ENCODE data around the gene ZNF423. TPM values are rescaled to one million over a fixed set of nuclear protein-coding genes. Genes with fewer than 3 reads are reported as not detected.

Gene ZNF423
- total RNA-seq, 1 experiment from 2014 or later: 0.49 TPM

DNA sequence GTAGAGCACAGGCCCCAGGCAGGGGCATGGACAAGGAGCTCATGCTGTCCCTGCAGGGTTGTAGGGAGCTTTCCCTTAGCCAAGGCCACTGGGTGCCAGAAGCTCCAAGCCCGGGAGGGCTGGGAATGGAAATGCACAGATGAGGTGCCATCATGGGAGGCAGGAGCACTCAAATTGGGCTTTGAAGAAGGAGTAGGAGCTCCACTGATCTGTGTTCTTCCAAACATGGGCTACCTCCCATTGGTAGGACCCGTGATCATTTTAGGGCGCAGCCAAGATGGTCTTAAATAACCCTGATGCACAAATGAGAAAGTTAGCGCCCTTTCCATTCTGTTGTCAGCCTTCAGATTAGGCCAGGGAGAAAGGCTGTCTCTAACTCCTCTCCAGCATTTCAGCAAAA lies 201.5 kb downstream of the ZNF423 start:
- H3K36me3 ChIP-seq (ENCODE audit: control insufficient read depth, insufficient read depth, low read length): no peaks in the 10 kb centered on the region
- intact Hi-C loops (cut with micrococcal nuclease; ENCODE audit: unreplicated experiment) (no loop called here), in situ Hi-C loops (cut with HindIII; ENCODE audit: low pct_unique_long_range_greater_than_20kb, low sequenced_read_pairs) (no loop called here)
- no TSS peak for BruUV-seq (replicated peaks)
- no peak for DNase-seq (ENCODE audit: low read depth, low spot score)
- ATAC-seq: no peak
- H3K27ac ChIP-seq (ENCODE audit: low read length): no peak overlapping the region
- TF ChIP-seq SIN3A (IDR thresholded peaks at IDR 0.05; ENCODE audit: borderline replicate concordance, insufficient read depth, low read depth, low read length) (no peak), TCF7L2 (IDR thresholded peaks at IDR 0.05; ENCODE audit: low read depth, low read length) (no peak), POLR2AphosphoS5 (IDR thresholded peaks at IDR 0.05; ENCODE audit: low read depth, low read length) (no peak)
- TF ChIP-seq, protein P1, sequence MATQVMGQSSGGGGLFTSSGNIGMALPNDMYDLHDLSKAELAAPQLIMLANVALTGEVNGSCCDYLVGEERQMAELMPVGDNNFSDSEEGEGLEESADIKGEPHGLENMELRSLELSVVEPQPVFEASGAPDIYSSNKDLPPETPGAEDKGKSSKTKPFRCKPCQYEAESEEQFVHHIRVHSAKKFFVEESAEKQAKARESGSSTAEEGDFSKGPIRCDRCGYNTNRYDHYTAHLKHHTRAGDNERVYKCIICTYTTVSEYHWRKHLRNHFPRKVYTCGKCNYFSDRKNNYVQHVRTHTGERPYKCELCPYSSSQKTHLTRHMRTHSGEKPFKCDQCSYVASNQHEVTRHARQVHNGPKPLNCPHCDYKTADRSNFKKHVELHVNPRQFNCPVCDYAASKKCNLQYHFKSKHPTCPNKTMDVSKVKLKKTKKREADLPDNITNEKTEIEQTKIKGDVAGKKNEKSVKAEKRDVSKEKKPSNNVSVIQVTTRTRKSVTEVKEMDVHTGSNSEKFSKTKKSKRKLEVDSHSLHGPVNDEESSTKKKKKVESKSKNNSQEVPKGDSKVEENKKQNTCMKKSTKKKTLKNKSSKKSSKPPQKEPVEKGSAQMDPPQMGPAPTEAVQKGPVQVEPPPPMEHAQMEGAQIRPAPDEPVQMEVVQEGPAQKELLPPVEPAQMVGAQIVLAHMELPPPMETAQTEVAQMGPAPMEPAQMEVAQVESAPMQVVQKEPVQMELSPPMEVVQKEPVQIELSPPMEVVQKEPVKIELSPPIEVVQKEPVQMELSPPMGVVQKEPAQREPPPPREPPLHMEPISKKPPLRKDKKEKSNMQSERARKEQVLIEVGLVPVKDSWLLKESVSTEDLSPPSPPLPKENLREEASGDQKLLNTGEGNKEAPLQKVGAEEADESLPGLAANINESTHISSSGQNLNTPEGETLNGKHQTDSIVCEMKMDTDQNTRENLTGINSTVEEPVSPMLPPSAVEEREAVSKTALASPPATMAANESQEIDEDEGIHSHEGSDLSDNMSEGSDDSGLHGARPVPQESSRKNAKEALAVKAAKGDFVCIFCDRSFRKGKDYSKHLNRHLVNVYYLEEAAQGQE (IDR thresholded peaks at IDR 0.05; ENCODE audit: insufficient read depth in 1 of 2, low read depth in 2 of 2, low read length in 1 of 2): no peak
- TF ChIP-seq, protein P2, sequence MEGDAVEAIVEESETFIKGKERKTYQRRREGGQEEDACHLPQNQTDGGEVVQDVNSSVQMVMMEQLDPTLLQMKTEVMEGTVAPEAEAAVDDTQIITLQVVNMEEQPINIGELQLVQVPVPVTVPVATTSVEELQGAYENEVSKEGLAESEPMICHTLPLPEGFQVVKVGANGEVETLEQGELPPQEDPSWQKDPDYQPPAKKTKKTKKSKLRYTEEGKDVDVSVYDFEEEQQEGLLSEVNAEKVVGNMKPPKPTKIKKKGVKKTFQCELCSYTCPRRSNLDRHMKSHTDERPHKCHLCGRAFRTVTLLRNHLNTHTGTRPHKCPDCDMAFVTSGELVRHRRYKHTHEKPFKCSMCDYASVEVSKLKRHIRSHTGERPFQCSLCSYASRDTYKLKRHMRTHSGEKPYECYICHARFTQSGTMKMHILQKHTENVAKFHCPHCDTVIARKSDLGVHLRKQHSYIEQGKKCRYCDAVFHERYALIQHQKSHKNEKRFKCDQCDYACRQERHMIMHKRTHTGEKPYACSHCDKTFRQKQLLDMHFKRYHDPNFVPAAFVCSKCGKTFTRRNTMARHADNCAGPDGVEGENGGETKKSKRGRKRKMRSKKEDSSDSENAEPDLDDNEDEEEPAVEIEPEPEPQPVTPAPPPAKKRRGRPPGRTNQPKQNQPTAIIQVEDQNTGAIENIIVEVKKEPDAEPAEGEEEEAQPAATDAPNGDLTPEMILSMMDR (IDR thresholded peaks at IDR 0.05): no peak
- ChIA-PET POLR2A (no interaction called here), CTCF (no interaction called here)
- no peaks in the 10 kb centered on the region for H3K9me3 ChIP-seq (ENCODE audit: control insufficient read depth, insufficient read depth, low read depth, low read length)
- H3K4me3 ChIP-seq (ENCODE audit: low read depth in 2 of 2, low read length in 2 of 2): no peak overlapping the region
- no peaks in the 10 kb centered on the region for H3K27me3 ChIP-seq (ENCODE audit: control insufficient read depth, insufficient read depth, low read length)
- H3K4me1 ChIP-seq (ENCODE audit: control insufficient read depth, insufficient read depth, low read length): no peaks in the 10 kb centered on the region

DNA sequence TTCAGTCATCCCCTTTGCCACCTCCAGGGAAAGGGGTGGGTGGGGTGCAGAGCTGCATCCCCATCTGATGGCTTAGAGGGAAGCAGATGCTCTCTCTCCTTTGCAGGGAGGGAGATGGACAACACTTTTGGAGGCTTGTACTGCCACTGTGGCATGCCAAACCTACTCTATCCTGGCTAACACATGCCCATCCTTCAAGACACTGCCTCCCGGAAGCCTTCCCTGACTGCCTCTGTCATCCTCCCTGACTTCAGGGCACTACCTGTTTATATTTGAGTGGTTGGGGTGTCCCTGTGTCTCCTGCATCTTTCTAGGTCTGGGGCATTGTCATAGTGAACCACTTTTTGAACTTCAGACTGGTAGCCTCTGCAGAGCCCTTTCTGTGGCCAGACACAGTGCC lies 202.3 kb downstream of the ZNF423 start:
- Histone ChIP-seq H3K4me1 (ENCODE audit: control insufficient read depth, insufficient read depth, low read length) (no peaks in the 10 kb centered on the region), H3K4me3 (ENCODE audit: low read depth in 2 of 2, low read length in 2 of 2) (no peak overlapping the region), H3K36me3 (ENCODE audit: control insufficient read depth, insufficient read depth, low read length) (no peaks in the 10 kb centered on the region), H3K9me3 (ENCODE audit: control insufficient read depth, insufficient read depth, low read depth, low read length) (no peaks in the 10 kb centered on the region), H3K27ac (ENCODE audit: low read length) (no peak overlapping the region), H3K27me3 (ENCODE audit: control insufficient read depth, insufficient read depth, low read length) (no peaks in the 10 kb centered on the region)
- ATAC-seq: no peak
- ChIA-PET CTCF (no interaction called here), POLR2A (no interaction called here)
- in situ Hi-C loops (cut with HindIII; ENCODE audit: low pct_unique_long_range_greater_than_20kb, low sequenced_read_pairs) (no loop called here), intact Hi-C loops (cut with micrococcal nuclease; ENCODE audit: unreplicated experiment) (no loop called here)
- TF ChIP-seq POLR2AphosphoS5 (IDR thresholded peaks at IDR 0.05; ENCODE audit: low read depth, low read length) (no peak), SIN3A (IDR thresholded peaks at IDR 0.05; ENCODE audit: borderline replicate concordance, insufficient read depth, low read depth, low read length) (no peak), TCF7L2 (IDR thresholded peaks at IDR 0.05; ENCODE audit: low read depth, low read length) (no peak)
- TF ChIP-seq, protein P2 (IDR thresholded peaks at IDR 0.05): no peak
- TF ChIP-seq, protein P1 (IDR thresholded peaks at IDR 0.05; ENCODE audit: insufficient read depth in 1 of 2, low read depth in 2 of 2, low read length in 1 of 2): no peak
- DNase-seq (ENCODE audit: low read depth, low spot score): no peak
- BruUV-seq (replicated peaks): no TSS peak
